Stimulated activated naive CD4-positive, alpha-beta T cell treated with Interleukin-2 at 50 U/mL for 16 hours (primary cell): Measurements from ENCODE around the gene CLEC19A.

Experiments
- DNase-seq: peaks from one replicate; lab custom pipeline; 2025; lab: John Stamatoyannopoulos, UW

Gene CLEC19A

DNA sequence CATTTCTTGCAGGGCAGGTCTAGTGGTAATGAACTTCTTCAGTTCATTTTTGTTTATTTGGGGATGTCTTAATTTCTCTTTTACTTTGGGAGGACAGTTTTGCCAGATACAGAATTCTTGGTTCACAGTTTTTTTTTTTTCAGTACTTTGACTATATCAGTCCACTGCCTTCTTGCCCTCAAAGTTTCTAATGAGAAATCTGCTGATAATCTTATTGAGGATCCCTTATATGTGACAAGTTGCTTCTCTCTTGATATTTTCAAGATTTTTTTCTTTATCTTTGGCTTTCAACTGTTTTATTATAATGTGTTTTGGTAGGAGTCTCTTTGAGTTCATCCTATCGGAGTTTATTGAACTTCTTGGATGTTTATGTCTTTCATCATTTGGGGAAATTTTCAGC, 42.8 kb downstream of the CLEC19A start:
- no peak for DNase-seq

DNA sequence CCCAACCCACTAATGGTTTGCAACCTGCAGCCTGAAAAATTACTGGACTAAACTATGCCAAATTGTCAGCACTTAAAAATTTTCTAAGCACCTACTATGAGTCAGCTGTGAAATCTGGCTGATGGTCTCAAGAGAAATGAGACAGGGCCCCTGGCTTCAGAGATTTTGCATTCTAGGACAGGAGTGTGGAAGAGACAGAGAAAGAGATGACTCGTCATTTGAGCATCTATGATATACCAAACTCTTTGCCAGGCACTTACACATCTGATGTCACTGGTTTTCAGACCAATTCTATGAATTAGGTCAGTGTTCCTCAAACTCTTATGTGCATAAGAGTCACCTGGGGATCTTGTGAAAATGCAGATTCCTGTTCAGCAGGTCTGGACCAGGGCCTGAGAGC, 44.4 kb downstream of the CLEC19A start:
- DNase-seq = no peak

- DNase-seq = no peak
Measured at GRCh38 chr16:19330841-19331397, 45.4 kb downstream of the CLEC19A start.

DNA sequence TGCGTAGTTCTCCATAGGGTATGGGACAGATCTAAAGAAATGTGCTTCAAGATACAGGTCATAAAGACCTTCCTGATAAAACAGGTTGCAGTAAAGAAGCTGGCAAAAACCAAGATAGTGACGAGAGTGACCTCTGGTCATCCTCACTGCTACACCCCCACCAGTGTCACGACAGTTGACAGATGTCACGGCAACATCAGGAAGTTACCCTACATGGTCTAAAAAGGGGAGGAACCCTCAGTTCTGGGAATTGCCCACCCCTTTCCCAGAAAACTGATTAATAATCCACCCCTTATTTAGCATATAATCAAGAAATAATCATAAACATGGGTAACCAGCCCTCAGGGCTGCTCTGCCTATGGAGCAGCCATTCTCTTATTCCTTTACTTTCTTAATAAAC, 46.3 kb downstream of the CLEC19A start:
- DNase-seq = no peak

- DNase-seq = no peak
Measured at GRCh38 chr16:19338335-19338734, 52.8 kb downstream of the CLEC19A start.

DNA sequence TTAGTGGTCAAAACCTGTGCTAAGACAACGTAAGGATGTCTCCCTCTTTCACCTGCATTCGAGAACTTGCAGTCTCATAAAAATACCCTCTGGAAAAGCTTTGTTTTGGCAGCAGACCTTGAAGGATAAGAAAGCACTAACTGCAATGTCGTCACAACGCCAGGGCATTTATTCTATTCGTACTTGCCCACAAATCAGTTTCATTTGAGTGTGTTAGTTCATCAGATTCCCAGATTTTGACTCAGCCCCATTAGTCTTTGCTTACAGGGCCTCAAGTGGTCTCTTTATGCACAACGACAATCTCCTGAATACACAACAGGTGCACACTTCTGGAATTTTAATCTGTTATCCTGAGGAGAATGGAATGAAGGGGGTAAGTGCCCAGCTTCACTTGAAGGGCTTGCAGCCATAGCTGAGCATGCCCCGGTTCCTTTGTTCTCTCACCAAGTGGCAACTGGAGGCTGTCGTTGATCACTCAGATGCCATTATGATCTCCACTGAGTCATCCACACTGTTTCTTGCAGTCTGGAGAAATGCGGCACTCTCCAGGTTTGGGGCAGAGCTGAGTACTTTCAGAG, 58.8 kb downstream of the CLEC19A start:
- DNase-seq = no peak

DNA sequence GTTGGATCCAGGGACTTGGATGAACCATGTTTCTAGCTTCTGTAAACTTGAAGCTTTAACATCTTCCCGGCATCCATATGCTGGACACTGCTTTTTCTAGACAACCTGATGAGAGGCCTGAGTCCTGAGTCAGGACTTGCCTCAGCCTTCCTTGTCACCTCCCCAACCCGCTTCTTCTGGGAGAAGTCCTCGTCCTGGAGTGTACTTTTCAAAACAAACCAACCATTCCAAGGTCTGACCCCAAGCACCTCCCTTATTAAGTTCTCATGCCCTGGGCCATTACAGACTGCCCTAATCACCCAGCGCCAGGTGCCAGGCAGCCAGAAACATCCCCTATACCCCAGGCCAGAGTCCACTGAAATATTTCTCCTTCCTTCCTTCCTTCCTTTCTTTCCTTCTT, 59.4 kb downstream of the CLEC19A start:
- no peak for DNase-seq

- DNase-seq = no peak
Measured at GRCh38 chr16:19346335-19346922, 60.9 kb downstream of the CLEC19A start.

- no peak for DNase-seq
Measured at GRCh38 chr16:19348125-19348524, 62.6 kb downstream of the CLEC19A start.

- no peak for DNase-seq
Measured at GRCh38 chr16:19348578-19349315, 63.2 kb downstream of the CLEC19A start.

GRCh38 chr16:19354371-19354770, 68.8 kb downstream of the CLEC19A start:
- DNase-seq = no peak

- no peak for DNase-seq
Measured at GRCh38 chr16:19356024-19356952, 70.8 kb downstream of the CLEC19A start.

GRCh38 chr16:19359556-19359955, 74.0 kb downstream of the CLEC19A start:
- DNase-seq = no peak
